ENCODE data around the gene IGFBP5. TPM values are rescaled to one million over a fixed set of nuclear protein-coding genes. Genes with fewer than 3 reads are reported as not detected.

IGFBP5 gene
- total RNA-seq, 2 experiments from 2014 or later: not detected

- Histone ChIP-seq H3K4me1 (ENCODE audit: insufficient read depth, low read length, poor library complexity, severe bottlenecking) (no peaks in the 10 kb centered on the region), H3K79me2 (ENCODE audit: insufficient read depth, low read depth, low read length) (no peaks in the 10 kb centered on the region), H4K20me1 (ENCODE audit: insufficient read depth, low read length) (no peaks in the 10 kb centered on the region), H2AFZ (ENCODE audit: low read length) (no peak overlapping the region), H3K27ac (ENCODE audit: low read depth, low read length, poor library complexity, severe bottlenecking) (no peak overlapping the region), H3K9me2 (ENCODE audit: insufficient read depth, low read length) (no peaks in the 10 kb centered on the region), H3K9me3 (ENCODE audit: low read length) (no peaks in the 10 kb centered on the region), H3K4me3 (ENCODE audit: low read depth, low read length, poor library complexity, severe bottlenecking) (no peak overlapping the region), H3K36me3 (ENCODE audit: insufficient read depth, low read length) (no peaks in the 10 kb centered on the region), H3K4me2 (ENCODE audit: low read length) (no peak overlapping the region)
- ChIA-PET CTCF (ENCODE audit: unreplicated experiment) (no interaction called here), POLR2A (interaction anchor here (0.5 to 1.5 kb wide), 3 partner anchors 9 to 95 kb away, joined by 3 read pairs; no protein-coding TSS in a partner anchor)
- intact Hi-C loops (cut with micrococcal nuclease; ENCODE audit: unreplicated experiment): loop anchor here (10.0 kb wide), 1 partner anchor 440 kb away; no protein-coding TSS in a partner anchor
- no peak for TF ChIP-seq EZH2phosphoT487 (IDR thresholded peaks at IDR 0.05; ENCODE audit: borderline replicate concordance, low read depth, low read length)
- peak; percentile 35; the same call in 1 of the 2 replicates for TF ChIP-seq CTCF (conservative IDR thresholded peaks at IDR 0.05; ENCODE audit: low read length)
- peak; percentile 6 for DNase-seq (ENCODE audit: low spot score)
- no TSS peak for BruUV-seq (replicated peaks)
Measured at GRCh38 chr2:216664593-216665034, 30.7 kb downstream of the IGFBP5 start.

GRCh38 chr2:216663846-216664245 is 31.5 kb downstream of the IGFBP5 start:
- no peaks in the 10 kb centered on the region for H3K4me1 ChIP-seq (ENCODE audit: insufficient read depth, low read length, poor library complexity, severe bottlenecking)
- intact Hi-C loops (cut with micrococcal nuclease; ENCODE audit: unreplicated experiment): loop anchor here (10.0 kb wide), 1 partner anchor 439 kb away; no protein-coding TSS in a partner anchor
- DNase-seq (ENCODE audit: low spot score): no peak
- no peaks in the 10 kb centered on the region for H3K79me2 ChIP-seq (ENCODE audit: insufficient read depth, low read depth, low read length)
- BruUV-seq (replicated peaks): no TSS peak
- no peak overlapping the region for H3K4me3 ChIP-seq (ENCODE audit: low read depth, low read length, poor library complexity, severe bottlenecking)
- H4K20me1 ChIP-seq (ENCODE audit: insufficient read depth, low read length): no peaks in the 10 kb centered on the region
- no peaks in the 10 kb centered on the region for H3K9me2 ChIP-seq (ENCODE audit: insufficient read depth, low read length)
- CTCF ChIA-PET (ENCODE audit: unreplicated experiment): no interaction called here
- no peak overlapping the region for H2AFZ ChIP-seq (ENCODE audit: low read length)
- H3K27ac ChIP-seq (ENCODE audit: low read depth, low read length, poor library complexity, severe bottlenecking): no peak overlapping the region
- no peak overlapping the region for H3K4me2 ChIP-seq (ENCODE audit: low read length)
- POLR2A ChIA-PET: interaction anchor here (0.6 to 1.5 kb wide), 3 partner anchors 10 to 469 kb away, joined by 3 read pairs; no protein-coding TSS in a partner anchor
- H3K36me3 ChIP-seq (ENCODE audit: insufficient read depth, low read length): no peaks in the 10 kb centered on the region
- H3K9me3 ChIP-seq (ENCODE audit: low read length): no peaks in the 10 kb centered on the region
- TF ChIP-seq CTCF (conservative IDR thresholded peaks at IDR 0.05; ENCODE audit: low read length): no peak
- TF ChIP-seq EZH2phosphoT487 (IDR thresholded peaks at IDR 0.05; ENCODE audit: borderline replicate concordance, low read depth, low read length): no peak

GRCh38 chr2:216663106-216663505 is 32.2 kb downstream of the IGFBP5 start:
- H3K4me2 ChIP-seq (ENCODE audit: low read length): no peak overlapping the region
- no peaks in the 10 kb centered on the region for H3K9me3 ChIP-seq (ENCODE audit: low read length)
- no peaks in the 10 kb centered on the region for H3K9me2 ChIP-seq (ENCODE audit: insufficient read depth, low read length)
- no peaks in the 10 kb centered on the region for H3K36me3 ChIP-seq (ENCODE audit: insufficient read depth, low read length)
- TF ChIP-seq CTCF (conservative IDR thresholded peaks at IDR 0.05; ENCODE audit: low read length): no peak
- no peak for TF ChIP-seq EZH2phosphoT487 (IDR thresholded peaks at IDR 0.05; ENCODE audit: borderline replicate concordance, low read depth, low read length)
- no peaks in the 10 kb centered on the region for H3K79me2 ChIP-seq (ENCODE audit: insufficient read depth, low read depth, low read length)
- no peak overlapping the region for H2AFZ ChIP-seq (ENCODE audit: low read length)
- DNase-seq (ENCODE audit: low spot score): no peak
- no peaks in the 10 kb centered on the region for H3K4me1 ChIP-seq (ENCODE audit: insufficient read depth, low read length, poor library complexity, severe bottlenecking)
- POLR2A ChIA-PET: interaction anchor here (0.9 kb wide), 1 partner anchor 147 kb away, joined by 9 read pairs; no protein-coding TSS in a partner anchor
- no peak overlapping the region for H3K27ac ChIP-seq (ENCODE audit: low read depth, low read length, poor library complexity, severe bottlenecking)
- intact Hi-C loops (cut with micrococcal nuclease; ENCODE audit: unreplicated experiment): loop anchor here (10.0 kb wide), 1 partner anchor 438 kb away; no protein-coding TSS in a partner anchor
- H3K4me3 ChIP-seq (ENCODE audit: low read depth, low read length, poor library complexity, severe bottlenecking): no peak overlapping the region
- no TSS peak for BruUV-seq (replicated peaks)
- no peaks in the 10 kb centered on the region for H4K20me1 ChIP-seq (ENCODE audit: insufficient read depth, low read length)
- CTCF ChIA-PET (ENCODE audit: unreplicated experiment): interaction anchor here (0.7 kb wide), 1 partner anchor 143 kb away, joined by 3 read pairs; no protein-coding TSS in a partner anchor
